WERI-Rb-1 (cell line): ENCODE measurements around the gene SCUBE2.

Experiments used
- DNase-seq: peaks from one replicate; pipeline ENCODE4 v3.0.0-alpha.2; 2020
- H3K27ac ChIP-seq: fragments of 250-450 bp; sonication (Bioruptor Pico); 2 replicates; pipeline ENCODE4 v1.5.1; 2020; ENCODE audit warnings: mild to moderate bottlenecking, moderate library complexity
- H3K27me3 ChIP-seq: fragments of 250-450 bp; sonication (Bioruptor Pico); 2 replicates; pipeline ENCODE4 v1.5.1; 2021; ENCODE audit warnings: mild to moderate bottlenecking, low read depth, moderate library complexity; ENCODE audit not compliant: insufficient read depth, severe bottlenecking
- H3K36me3 ChIP-seq: fragments of 250-450 bp; sonication (Bioruptor Pico); 2 replicates; pipeline ENCODE4 v1.5.1; 2020; ENCODE audit warnings: mild to moderate bottlenecking, moderate library complexity
- H3K4me3 ChIP-seq: 2 replicates; pipeline ENCODE4 v1.5.1; 2011; ENCODE audit warnings: low read depth, mild to moderate bottlenecking, control low read depth, low read length
- H3K9me3 ChIP-seq: fragments of 250-450 bp; sonication (Bioruptor Pico); 2 replicates; pipeline ENCODE4 v1.5.1; 2021; ENCODE audit warnings: mild to moderate bottlenecking, moderate library complexity; ENCODE audit not compliant: severe bottlenecking
- CTCF ChIP-seq: IDR thresholded peaks from 2 replicates; pipeline ENCODE4 v1.5.1; 2011; ENCODE audit warnings: low read depth, mild to moderate bottlenecking, control low read depth, inconsistent platforms, low read length

SCUBE2 gene

GRCh38 chr11:9091044-9091922 lies at the start of gene SCUBE2:
Gene SCUBE2 (minus strand): TSS chr11:9091599. CDS start chr11:9091528, 71 bp downstream.
- no peak within 1 kb of the TSS for H3K27ac ChIP-seq
- H3K36me3 ChIP-seq = no peaks in the 10 kb centered on the region
- H3K4me3 ChIP-seq = peak within 1 kb of the TSS; percentile 57
- DNase-seq = no peak
- H3K9me3 ChIP-seq = no peaks in the 10 kb centered on the region
- peaks cover 3% of the 10 kb centered on the region for H3K27me3 ChIP-seq
- no peak for TF ChIP-seq CTCF

- Histone ChIP-seq H3K9me3 (no peaks in the 10 kb centered on the region), H3K36me3 (peaks cover 67% of the 10 kb centered on the region), H3K27me3 (no peaks in the 10 kb centered on the region), H3K27ac (no peak overlapping the region), H3K4me3 (no peak overlapping the region)
- no peak for TF ChIP-seq CTCF
- no peak for DNase-seq
Measured at GRCh38 chr11:9141186-9141585, 49.8 kb upstream of the SCUBE2 start.

- no peak for TF ChIP-seq CTCF
- Histone ChIP-seq H3K27me3 (no peaks in the 10 kb centered on the region), H3K9me3 (no peaks in the 10 kb centered on the region), H3K27ac (no peak overlapping the region), H3K4me3 (no peak overlapping the region), H3K36me3 (peaks cover 54% of the 10 kb centered on the region)
- DNase-seq = no peak
Measured at GRCh38 chr11:9139628-9140357, 48.4 kb upstream of the SCUBE2 start.

- Histone ChIP-seq H3K36me3 (peaks cover 47% of the 10 kb centered on the region), H3K27me3 (no peaks in the 10 kb centered on the region)
Measured at GRCh38 chr11:9138612-9139579, 47.5 kb upstream of the SCUBE2 start.

More at GRCh38 chr11:9138612-9139579, 47.5 kb upstream of the SCUBE2 start:
- no peak for TF ChIP-seq CTCF
- Histone ChIP-seq H3K9me3 (no peaks in the 10 kb centered on the region), H3K27ac (no peak overlapping the region), H3K4me3 (no peak overlapping the region)
- no peak for DNase-seq
